HG03354 (cell line): Measurements from ENCODE around the gene LILRA5.
"Not testable (repeated sequence)": the region's sequence is repeated elsewhere in the genome, so short reads cannot be mapped to it uniquely, and the experiment has no call there.

Experiments used
- ATAC-seq: cut with Tn5 transposase; IDR thresholded peaks from one replicate; pipeline ENCODE4 v1.9.1; 2021; ENCODE audit warnings: mild to moderate bottlenecking; ENCODE audit not compliant: unreplicated experiment, poor library complexity, severe bottlenecking

The LILRA5 gene

DNA sequence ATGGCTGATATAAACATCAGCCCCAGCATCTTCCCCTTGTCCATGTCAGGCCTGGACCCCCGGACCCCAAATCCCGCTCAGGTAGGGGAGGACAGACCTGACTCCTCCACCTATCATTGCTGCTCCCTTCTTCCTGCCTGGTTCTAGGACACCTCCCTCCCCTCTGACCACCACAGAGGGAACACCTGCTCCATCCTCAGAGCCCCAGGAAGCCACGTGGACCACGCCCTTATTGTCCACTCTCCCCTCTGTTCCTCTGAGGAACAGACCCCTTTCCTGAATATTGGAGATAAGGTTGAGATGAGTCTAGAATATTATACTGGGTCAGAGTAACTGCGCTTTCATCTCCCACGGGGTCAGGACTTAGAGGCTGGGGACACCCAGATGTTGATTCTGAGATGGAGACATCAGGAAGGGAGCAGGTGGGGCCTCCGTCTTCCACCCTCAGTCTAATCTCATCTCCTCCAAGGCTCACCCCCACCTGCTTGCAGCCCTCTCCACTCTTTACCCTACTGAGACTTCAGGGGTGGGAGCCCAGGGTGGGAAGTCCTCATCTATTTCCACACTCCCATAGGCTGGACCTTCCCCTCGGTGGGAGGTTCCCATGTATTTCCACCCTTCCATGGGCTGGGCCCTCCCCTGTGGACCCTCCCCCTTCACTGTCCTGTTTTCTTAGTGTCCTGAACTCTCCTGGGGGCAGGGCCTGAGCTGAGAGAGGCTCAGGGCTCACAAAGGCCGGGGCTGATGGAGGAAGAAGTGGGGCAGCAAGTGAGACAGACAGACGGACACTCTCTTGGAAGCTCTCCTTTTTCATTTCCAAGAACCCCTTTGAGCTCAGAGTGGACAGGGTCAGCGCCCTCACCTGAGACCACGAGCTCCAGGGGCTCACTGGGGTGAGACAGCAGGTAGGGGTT, 23.3 kb upstream of the LILRA5 start:
- ATAC-seq: no peak

DNA sequence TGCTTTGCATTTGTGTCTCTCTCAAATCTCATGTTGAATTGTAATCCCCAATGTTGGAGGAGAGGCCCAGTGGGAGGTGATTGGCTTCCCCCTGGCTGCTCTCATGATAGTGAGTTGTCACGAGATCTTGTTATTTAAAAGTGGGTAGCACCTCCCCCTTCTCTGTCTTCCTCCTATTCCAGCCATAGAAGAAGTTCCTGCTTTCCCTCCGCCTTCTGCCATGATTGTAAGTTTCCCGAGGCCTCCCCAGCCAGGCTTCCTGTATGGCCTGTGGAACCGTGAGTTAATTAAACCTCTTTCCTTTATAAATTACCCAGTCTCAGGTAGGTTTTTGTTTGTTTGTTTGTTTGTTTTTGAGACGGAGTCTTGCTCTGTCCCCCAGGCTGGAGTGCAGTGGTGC, 22.2 kb upstream of the LILRA5 start:
- no peak for ATAC-seq

DNA sequence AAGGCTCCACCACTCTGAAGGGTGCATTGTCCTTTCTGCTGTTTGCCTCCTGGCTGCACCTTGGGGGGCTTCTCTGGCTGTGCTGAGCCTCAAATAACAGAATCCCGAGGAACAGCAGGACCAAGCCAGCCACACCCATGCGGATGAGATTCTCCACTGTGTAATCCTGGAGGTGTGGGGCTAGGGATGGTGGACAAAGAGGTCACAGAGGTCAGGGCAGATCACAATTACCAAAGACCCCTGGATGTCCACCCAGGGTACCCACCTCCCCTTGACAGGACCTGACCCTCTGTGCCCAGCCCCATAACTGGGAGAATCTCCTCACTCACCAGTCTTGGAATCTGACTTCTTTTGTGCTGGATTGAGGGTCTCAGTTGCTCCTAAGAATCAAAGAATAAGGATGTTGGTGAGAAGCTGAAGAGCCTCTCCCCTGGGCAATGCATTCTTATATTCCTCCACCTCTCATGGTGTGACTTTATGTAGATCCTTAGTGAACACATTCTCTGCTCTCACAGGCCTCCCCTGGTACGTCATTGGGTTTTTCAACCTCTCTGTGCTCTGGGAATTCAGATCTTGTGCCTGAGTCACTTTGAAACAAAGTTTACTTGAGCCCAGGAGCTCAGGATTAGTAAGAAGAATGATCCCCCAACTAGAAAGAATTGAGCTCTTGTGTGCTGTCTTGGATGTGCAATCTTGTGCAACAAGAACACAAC, 20.8 kb upstream of the LILRA5 start:
- no peak for ATAC-seq

- no peak for ATAC-seq
These were observed 19.2 kb upstream of the LILRA5 start for GRCh38 chr19:54332149-54332548.

DNA sequence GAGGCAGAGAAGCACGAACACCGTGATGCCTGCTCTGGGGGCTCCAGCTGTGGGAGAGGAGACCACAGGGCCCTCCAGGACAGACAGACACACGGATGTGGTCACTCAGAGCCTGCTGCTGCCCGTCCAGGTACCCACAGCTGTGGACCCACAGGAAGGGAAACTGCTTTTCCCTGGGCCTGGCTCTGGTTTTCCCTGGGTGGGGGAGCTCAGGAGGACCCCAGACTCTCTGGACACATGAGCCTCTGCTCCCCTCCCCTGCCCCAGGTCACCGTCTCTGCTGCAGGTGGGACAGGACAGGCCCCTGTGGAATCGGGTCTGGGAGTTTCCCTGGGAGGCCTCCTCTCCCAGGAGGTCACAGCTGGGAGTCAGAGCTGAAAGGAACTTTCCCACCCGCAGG, 18.7 kb upstream of the LILRA5 start:
- no peak for ATAC-seq

- no peak for ATAC-seq
These were observed 16.7 kb upstream of the LILRA5 start for GRCh38 chr19:54329476-54330165.

- ATAC-seq: not testable (repeated sequence)
These were observed 15.8 kb upstream of the LILRA5 start for GRCh38 chr19:54328781-54329180.

DNA sequence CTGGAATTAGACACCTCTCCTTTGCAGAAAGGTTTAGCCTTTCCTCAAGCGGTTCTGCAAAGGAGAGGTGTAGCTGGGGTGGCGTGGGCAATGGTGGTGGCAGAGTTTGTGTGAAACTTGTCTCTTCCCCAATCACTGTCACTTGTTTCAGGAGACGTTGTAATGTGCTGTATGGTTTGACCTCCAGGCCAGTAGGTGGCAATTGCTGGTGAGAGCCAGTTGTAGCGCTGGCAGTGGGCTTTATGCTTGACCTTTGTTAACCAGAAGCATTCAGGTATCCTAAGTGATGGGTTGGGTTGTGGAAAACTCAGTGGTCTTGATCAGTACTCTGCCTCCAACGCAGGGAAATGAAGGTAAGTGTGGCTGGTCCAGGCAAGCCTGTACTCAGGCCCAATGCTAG, 12.7 kb upstream of the LILRA5 start:
- ATAC-seq: no peak

DNA sequence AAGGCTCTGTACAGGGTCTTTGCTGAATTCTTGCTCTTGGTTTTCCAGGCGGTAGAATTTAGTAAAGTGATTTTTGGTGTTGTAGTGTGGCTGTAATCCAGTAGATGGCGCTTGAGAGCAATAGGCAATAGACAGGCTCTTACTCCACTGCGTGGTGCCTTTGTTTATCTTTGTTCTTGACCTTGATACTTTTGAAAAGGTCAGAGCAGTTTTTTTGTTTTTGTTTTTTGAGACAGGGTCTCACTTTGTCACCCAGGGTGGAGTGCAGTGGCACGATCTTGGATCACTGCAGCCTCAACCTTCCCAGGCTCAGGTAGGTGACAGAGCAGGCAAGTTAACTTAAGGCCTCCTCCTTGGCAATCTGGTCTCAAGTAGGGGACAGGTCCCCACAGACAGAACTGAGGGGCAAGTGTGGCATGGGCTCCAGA, 12.2 kb upstream of the LILRA5 start:
- ATAC-seq: no peak

DNA sequence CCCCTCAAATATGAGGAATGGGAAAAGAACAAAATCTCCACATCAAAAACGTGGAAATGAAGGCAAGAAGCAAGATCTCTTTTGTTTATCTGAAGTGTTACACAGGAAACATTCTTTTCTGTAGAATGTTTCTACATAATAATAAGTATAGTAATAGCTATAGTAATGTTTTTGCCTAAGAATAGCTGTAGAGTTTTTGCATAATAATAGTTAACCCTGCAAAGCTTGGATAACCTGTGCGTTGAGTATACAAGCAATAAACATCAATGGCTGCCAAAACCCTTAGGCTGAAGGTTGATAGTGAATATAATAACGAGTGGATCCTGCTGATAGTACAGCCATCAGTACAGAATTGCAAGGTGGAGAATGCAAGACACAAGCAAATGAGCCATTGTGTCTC, 11.1 kb upstream of the LILRA5 start:
- ATAC-seq: no peak

DNA sequence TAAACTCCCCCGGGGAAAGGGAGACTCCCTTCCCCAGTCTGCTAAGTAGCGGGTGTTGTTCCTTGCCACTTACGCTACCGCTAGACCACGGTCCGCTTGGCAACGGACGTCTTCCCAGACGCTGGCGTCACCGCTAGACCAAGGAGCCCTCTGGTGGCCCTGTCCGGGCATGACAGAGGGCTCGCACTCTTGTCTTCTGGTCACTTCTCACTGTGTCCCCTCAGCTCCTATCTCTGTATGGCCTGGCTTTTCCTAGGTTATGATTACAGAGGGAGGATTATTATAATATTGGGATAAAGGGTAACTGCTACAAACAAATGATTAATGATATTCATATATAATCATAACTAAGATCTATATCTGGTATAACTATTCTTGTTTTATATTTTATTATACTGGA, 10.0 kb upstream of the LILRA5 start:
- ATAC-seq: not testable (repeated sequence)

- not testable (repeated sequence) for ATAC-seq
These were observed 9.3 kb upstream of the LILRA5 start for GRCh38 chr19:54322295-54322694.

DNA sequence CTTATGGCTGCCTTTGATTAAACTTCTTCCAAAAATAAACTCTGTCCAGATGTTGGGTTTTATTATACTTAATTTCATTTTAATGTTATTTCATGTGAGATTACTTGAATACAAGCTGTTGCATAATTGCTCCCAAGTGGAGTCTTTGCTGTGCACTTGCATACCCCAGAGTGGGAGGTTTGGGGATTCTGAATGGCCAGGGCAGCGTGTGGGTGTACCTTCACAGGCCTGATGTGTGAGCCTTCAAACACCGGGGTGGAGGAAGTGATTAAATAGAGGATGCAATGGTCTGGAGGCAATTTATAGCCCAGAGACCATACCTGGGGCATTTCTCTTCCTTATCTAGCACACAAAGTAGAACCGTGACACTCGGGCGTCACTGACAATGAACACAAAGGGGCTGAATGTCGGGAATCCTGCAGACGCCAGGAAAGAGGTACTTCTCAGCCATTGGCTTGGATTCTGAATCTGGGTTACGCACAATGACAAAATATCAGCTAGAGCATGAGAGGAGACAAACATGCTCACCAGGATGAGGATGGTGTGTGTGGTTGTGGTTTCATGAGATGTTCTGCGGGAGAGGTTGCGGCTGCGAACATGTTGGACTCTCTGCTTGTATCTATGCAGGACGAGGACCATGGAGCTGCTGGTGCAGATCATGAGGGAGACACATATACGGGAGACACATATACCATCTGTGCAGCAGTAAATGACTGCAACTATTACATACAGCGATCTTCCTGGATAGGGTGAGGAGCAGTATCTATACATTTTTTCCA, 7.1 kb upstream of the LILRA5 start:
- ATAC-seq: no peak

- no peak for ATAC-seq
These were observed 6.1 kb upstream of the LILRA5 start for GRCh38 chr19:54319049-54319448.

- no peak for ATAC-seq
These were observed 4.9 kb upstream of the LILRA5 start for GRCh38 chr19:54317965-54318240.

GRCh38 chr19:54317108-54317964, 4.4 kb upstream of the LILRA5 start:
- no peak for ATAC-seq

DNA sequence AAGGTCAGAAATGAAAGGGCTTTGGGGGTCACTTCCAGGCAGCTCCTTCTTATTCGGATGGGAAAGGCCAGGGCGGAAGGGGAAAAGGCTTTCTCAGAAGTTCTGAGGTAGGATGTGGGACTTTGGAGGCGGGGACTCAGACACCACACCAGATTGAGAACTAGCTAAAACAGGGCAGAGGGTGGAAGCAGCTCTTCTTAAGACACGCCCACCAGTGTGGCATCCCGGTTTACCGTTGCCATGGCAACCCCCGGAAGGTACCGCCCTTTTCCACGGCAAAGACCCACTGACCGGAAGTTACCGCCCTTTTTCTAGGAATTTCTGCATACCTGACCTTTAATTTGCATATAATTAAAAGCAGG, 3.8 kb upstream of the LILRA5 start:
- no peak for ATAC-seq

DNA sequence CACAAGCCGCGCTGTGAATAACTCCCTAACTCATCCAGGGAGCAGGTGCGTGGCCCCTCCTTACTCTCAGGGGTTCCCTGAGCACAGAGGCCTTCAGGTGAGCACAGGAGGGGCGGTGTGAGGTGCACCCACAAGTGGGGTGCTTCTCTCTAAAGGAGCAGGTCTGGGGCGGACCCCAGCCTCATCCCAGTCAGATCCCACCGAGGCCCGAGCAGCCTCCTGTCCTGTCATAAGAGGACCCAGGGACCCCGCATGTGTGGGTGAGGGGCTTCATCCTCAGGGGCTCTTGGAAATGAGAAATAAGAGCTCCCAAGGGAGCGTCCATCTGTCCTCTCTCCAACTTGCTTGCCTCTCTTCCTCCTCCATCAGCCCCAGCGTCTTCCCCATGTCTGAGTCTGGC, 3.0 kb upstream of the LILRA5 start:
- ATAC-seq: no peak

- ATAC-seq: no peak
These were observed 955 bp downstream of the LILRA5 start for GRCh38 chr19:54312011-54312410.
